GM12878 (cell line): Measurements from ENCODE around the gene GPRC5D. TPM values are rescaled to one million over a fixed set of nuclear protein-coding genes. Genes with fewer than 3 reads are reported as not detected.

Source experiments
- ATAC-seq: fragments of 200-7000 bp; cut with Tn5 transposase; 3 replicates; pipeline ENCODE4 v1.9.1; 2020; ENCODE audit warnings: mild to moderate bottlenecking, moderate library complexity
- BruUV-seq: library from RNA; stranded (reverse); fragments of 400-500 nt; replicated peaks from 2 replicates; lab custom pipeline; 2021; lab: Mats Ljungman, UMichigan
- CTCF ChIA-PET: fragments of 300-600 bp; sonication (Branson Sonifier 250); formaldehyde crosslinking; extraction: SDS; loops from one replicate; lab custom pipeline; 2021; ENCODE audit warnings: inconsistent platforms; lab: Yijun Ruan, JAX
- POLR2A ChIA-PET: fragments of 350-600 bp; formaldehyde crosslinking; extraction: SDS; loops from one replicate; lab custom pipeline; 2021; ENCODE audit warnings: inconsistent platforms; lab: Charles Lee
- RAD21 ChIA-PET: fragments of 300-600 bp; sonication (Branson Sonifier 250); formaldehyde crosslinking; loops from one replicate; lab custom pipeline; 2023; ENCODE audit warnings: antibody characterized with exemption; ENCODE audit not compliant: unreplicated experiment; lab: Charles Lee
- SMC1A ChIA-PET: fragments of 300-600 bp; sonication (Branson Sonifier 250); formaldehyde crosslinking; loops from one replicate; lab custom pipeline; 2023; ENCODE audit not compliant: unreplicated experiment, uncharacterized antibody; lab: Charles Lee
- DNase-seq: peaks from one replicate; pipeline ENCODE4 v3.0.0-alpha.2; 2011; ENCODE audit warnings: low read depth, low spot score
- FAIRE-seq: peaks from 3 replicates; lab custom pipeline; 2011; peaks lifted over from hg19 to GRCh38; lab: Jason Lieb, UNC
- H2AFZ ChIP-seq: 2 replicates; pipeline ENCODE4 v1.6.0; 2011; ENCODE audit warnings: low read depth, low read length, control low read depth; ENCODE audit not compliant: control insufficient read depth
- H3K27ac ChIP-seq: 2 replicates; pipeline ENCODE4 v1.5.1; 2011; ENCODE audit warnings: control low read depth; ENCODE audit not compliant: control insufficient read depth, insufficient read depth
- H3K27me3 ChIP-seq, 2 experiments: replicated peaks in 1 of 2; 2 replicates each; pipeline versions ENCODE4 v1.6.0 to v1.6.1; 2011; ENCODE audit warnings: low read length in 1 of 2; ENCODE audit not compliant: control insufficient read depth in 2 of 2, insufficient read depth in 2 of 2
- H3K36me3 ChIP-seq, 2 experiments: 2 replicates each; pipeline ENCODE4 v1.5.1; 2011; ENCODE audit warnings: low read length in 1 of 2; ENCODE audit not compliant: control insufficient read depth in 2 of 2, insufficient read depth in 2 of 2
- H3K4me1 ChIP-seq: 2 replicates; pipeline ENCODE4 v1.6.1; 2011; ENCODE audit warnings: mild to moderate bottlenecking, low read length, moderate library complexity, mixed read lengths; ENCODE audit not compliant: control insufficient read depth, insufficient read depth
- H3K4me2 ChIP-seq: 2 replicates; pipeline ENCODE4 v1.6.0; 2011; ENCODE audit warnings: control low read depth; ENCODE audit not compliant: control insufficient read depth, insufficient read depth
- H3K4me3 ChIP-seq: fragments of 200-600 bp; sonication (generic); 2 replicates; pipeline ENCODE4 v1.5.1; 2016
- H3K79me2 ChIP-seq: 2 replicates; pipeline ENCODE4 v1.6.0; 2011; ENCODE audit warnings: low read length; ENCODE audit not compliant: control insufficient read depth, insufficient read depth
- H3K9ac ChIP-seq: 2 replicates; pipeline ENCODE4 v1.8.0; 2011; ENCODE audit warnings: low read length, control low read depth, mixed read lengths; ENCODE audit not compliant: control insufficient read depth, insufficient read depth
- H3K9me3 ChIP-seq: replicated peaks from 3 replicates; pipeline ENCODE4 v1.5.1; 2011; ENCODE audit warnings: mild to moderate bottlenecking, low read length; ENCODE audit not compliant: control insufficient read depth, insufficient read depth
- H4K20me1 ChIP-seq: 2 replicates; pipeline ENCODE4 v1.6.0; 2011; ENCODE audit not compliant: control insufficient read depth, insufficient read depth
- GABPA ChIP-seq: IDR thresholded peaks from 2 replicates; pipeline ENCODE4 v1.6.1; 2014; ENCODE audit warnings: antibody characterized with exemption, low read depth, mild to moderate bottlenecking, inconsistent platforms
- KAT2A ChIP-seq: conservative IDR thresholded peaks from 2 replicates; pipeline ENCODE4 v1.6.1; 2011; ENCODE audit warnings: low read depth, low read length; ENCODE audit not compliant: control insufficient read depth
- KLF5 ChIP-seq: fragments of 450-650 bp; IDR thresholded peaks from 2 replicates; pipeline ENCODE4 v1.6.1; 2014; ENCODE audit warnings: mild to moderate bottlenecking; ENCODE audit not compliant: partially characterized antibody
- SIX5 ChIP-seq: IDR thresholded peaks from 2 replicates; pipeline ENCODE4 v1.6.1; 2011; ENCODE audit warnings: mild to moderate bottlenecking, low read depth, low read length, moderate library complexity; ENCODE audit not compliant: severe bottlenecking
- STAT3 ChIP-seq: IDR thresholded peaks from 2 replicates; pipeline ENCODE4 v1.6.1; 2011; ENCODE audit warnings: low read depth, low read length, improper control_type of control experiment
- TCF3 ChIP-seq: IDR thresholded peaks from 2 replicates; pipeline ENCODE4 v1.6.1; 2012; ENCODE audit warnings: low read depth, mild to moderate bottlenecking, low read length, borderline replicate concordance; ENCODE audit not compliant: insufficient read depth
- ZBTB4 ChIP-seq: fragments of 450-650 bp; formaldehyde crosslinking; IDR thresholded peaks from 2 replicates; pipeline ENCODE4 v1.4.0; 2022; ENCODE audit warnings: mild to moderate bottlenecking, moderate library complexity
- WGBS: methylation state at CpG from one replicate; pipeline ENCODE4 v1.1.6; 2016; ENCODE audit warnings: low lambda C conversion rate; ENCODE audit not compliant: insufficient replicate concordance, insufficient coverage; ENCODE audit errors: missing lambda C conversion rate; 5-methylcytosine and 5-hydroxymethylcytosine counted together
- in situ Hi-C: fragments of 300-500 bp; cut with MboI; formaldehyde crosslinking; loops from 9 replicates; pipeline ENCODE4 v1.14.3; 2018; ENCODE audit warnings: mixed read lengths
- intact Hi-C: fragments of 100-400 bp; cut with micrococcal nuclease; formaldehyde crosslinking; loops from one replicate; pipeline ENCODE4 v1.14.2; 2022; ENCODE audit not compliant: unreplicated experiment
- polyA plus RNA-seq, 11 experiments: library from polyadenylated mRNA; depleted of rRNA in 4 of 11; unstranded in 6 of 11; stranded (reverse) in 5 of 11; fragments of >200 nt; fragmentation: Nextera tagmentation in 4 of 11; fragmentation: Illumina TruSeq in 1 of 11; extraction: Ambion mirVana in 4 of 11; extraction: Trizol in 1 of 11; gene quantifications; 1 replicate in 1 of 11; 2 replicates in 10 of 11; pipeline versions ENCODE4 v1.2.1 to v1.2.3, GENCODE V29; 2011 to 2016; ENCODE audit warnings: inconsistent platforms in 2 of 11, missing spikeins in 2 of 11, low read depth in 1 of 11
- total RNA-seq, 4 experiments: library from RNA; depleted of rRNA in 3 of 4; stranded (reverse); fragments of >200 nt in 3 of 4; fragmentation: Illumina TruSeq in 1 of 4; extraction: Trizol in 1 of 4; gene quantifications; 2 replicates each; pipeline versions ENCODE4 v1.2.1 to v1.2.3, GENCODE V29; 2013 to 2021
- TF ChIP-seq, protein P1 (sequence below): fragments of 450-650 bp; IDR thresholded peaks from 2 replicates; pipeline ENCODE4 v1.6.1; 2017; ENCODE audit warnings: borderline replicate concordance

The GPRC5D gene
- total and polyA plus RNA-seq, 10 of the 15 experiments (the other 5 are each of a cell fraction or from before 2014, with no cell fraction given) = 0.18 to 0.90 (median 0.37) TPM; not detected in 3

DNA sequence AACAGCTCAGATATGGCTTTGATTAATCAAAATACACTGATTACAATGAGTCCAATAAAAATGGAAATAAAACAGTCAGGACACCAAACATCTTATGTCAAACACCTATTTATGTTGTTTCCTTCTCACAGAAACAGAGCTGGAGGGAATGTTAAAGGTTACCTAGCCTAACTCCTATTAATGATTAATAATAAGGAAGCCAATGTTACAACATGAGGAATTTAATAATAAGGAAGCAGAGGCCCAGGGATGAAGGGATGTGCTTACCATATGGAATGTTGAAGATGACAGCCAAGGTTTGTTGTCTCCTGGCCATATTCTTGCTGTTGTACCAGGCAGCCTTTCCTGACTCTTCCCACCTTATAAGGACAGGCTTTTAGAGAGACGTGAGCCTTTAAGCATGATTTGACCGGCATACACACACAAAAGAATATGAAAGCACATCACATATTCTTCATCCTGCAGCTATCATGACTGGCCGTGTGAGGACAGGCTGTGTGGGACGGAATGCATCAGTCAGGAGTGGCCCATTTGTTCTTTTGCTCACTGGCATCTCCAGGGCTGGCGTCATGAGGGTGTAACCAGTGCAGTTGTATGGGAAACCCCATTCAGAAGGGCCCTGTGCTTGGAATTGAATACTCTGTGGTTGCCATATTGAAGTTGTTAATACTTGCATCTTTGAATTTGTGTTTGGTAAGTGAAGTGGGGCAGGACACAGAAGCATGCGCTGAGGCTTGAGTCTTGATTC, 3.1 kb upstream of the GPRC5D start (continued):
- TF ChIP-seq, protein P1, sequence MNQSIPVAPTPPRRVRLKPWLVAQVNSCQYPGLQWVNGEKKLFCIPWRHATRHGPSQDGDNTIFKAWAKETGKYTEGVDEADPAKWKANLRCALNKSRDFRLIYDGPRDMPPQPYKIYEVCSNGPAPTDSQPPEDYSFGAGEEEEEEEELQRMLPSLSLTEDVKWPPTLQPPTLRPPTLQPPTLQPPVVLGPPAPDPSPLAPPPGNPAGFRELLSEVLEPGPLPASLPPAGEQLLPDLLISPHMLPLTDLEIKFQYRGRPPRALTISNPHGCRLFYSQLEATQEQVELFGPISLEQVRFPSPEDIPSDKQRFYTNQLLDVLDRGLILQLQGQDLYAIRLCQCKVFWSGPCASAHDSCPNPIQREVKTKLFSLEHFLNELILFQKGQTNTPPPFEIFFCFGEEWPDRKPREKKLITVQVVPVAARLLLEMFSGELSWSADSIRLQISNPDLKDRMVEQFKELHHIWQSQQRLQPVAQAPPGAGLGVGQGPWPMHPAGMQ = no peak
- TF ChIP-seq GABPA = no peak
- TF ChIP-seq SIX5 = no peak
- no peak for TF ChIP-seq ZBTB4 (CRISPR knock-in tag)

DNA sequence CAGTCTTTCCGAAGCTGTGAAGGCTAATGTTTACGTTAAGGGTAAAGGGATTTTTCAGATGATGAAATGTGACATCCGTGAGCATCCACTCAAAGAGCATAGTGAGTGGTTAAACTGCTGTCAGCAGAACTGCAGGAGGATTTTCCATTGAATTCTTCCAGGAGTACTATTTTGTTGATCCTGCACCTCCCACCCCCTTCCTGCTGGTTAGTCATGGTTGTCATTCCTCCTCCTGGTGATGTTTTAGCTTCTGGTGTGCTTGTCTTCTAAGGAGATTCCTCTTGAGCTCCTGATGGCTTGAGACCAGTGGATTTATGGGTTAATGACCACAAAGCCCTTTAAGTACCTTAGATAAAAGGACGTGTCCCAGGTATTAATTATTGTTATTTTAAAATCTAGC, 2.4 kb upstream of the GPRC5D start:
- H3K27me3 ChIP-seq = peaks cover 0 to 3% of the 10 kb centered on the region in 2 experiments; a peak in 2 of 4 replicates

More for the DNA sequence above, 2.4 kb upstream of the GPRC5D start:
- no peak overlapping the region for H3K9ac ChIP-seq
- ChIA-PET SMC1A (no interaction called here), CTCF (no interaction called here)
- no peaks in the 10 kb centered on the region for H3K4me1 ChIP-seq
- H3K79me2 ChIP-seq = no peaks in the 10 kb centered on the region
- no TSS peak for BruUV-seq
- in situ Hi-C loops = no loop called here
- DNase-seq = no peak
- no peaks in the 10 kb centered on the region for H3K36me3 ChIP-seq
- no peak for FAIRE-seq
- TF ChIP-seq KAT2A (no peak), TCF3 (no peak), STAT3 (no peak), KLF5 (no peak)
- TF ChIP-seq, all 136 proteins: peak for 0
- intact Hi-C loops = no loop called here
- no peaks in the 10 kb centered on the region for H3K9me3 ChIP-seq
- H4K20me1 ChIP-seq = no peaks in the 10 kb centered on the region
- no peak overlapping the region for H3K27ac ChIP-seq
- H3K4me2 ChIP-seq = no peak overlapping the region
- ChIA-PET RAD21 (no interaction called here), POLR2A (no interaction called here)
- ATAC-seq = no peak
- WGBS = 58% methylated on average over 4 of the region's 4 CpGs
- H3K4me3 ChIP-seq = no peak overlapping the region
- no peak overlapping the region for H2AFZ ChIP-seq
